Activated CD8-positive, alpha-beta memory T cell treated with anti-CD3 and anti-CD28 coated beads, Interleukin-2, amount 10 ng/mL, durations not matched to agents 7 days and 5 days (primary cell): ENCODE results near the gene ECHDC3. TPM values are rescaled to one million over a fixed set of nuclear protein-coding genes. Genes with fewer than 3 reads are reported as not detected.

Experiments used
- ATAC-seq: fragments of 150-1000 bp; cut with Tn5 transposase; one replicate; pipeline ENCODE4 v1.10.0; 2021; ENCODE audit warnings: moderate library complexity
- CTCF ChIA-PET: fragments of 350-600 bp; sonication (Branson Sonifier 250); formaldehyde crosslinking; loops from one replicate; lab custom pipeline; 2021; ENCODE audit warnings: antibody characterized with exemption; lab: Charles Lee
- DNase-seq: peaks from one replicate; pipeline ENCODE4 v3.0.0-alpha.2; 2020
- H3K27ac Mint-ChIP-seq: one replicate; pipeline ENCODE4 v1.8.0; 2021; ENCODE audit warnings: mild to moderate bottlenecking, mixed read lengths
- H3K27me3 Mint-ChIP-seq: one replicate; pipeline ENCODE4 v1.8.0; 2021; ENCODE audit warnings: mixed read lengths
- H3K36me3 Mint-ChIP-seq: one replicate; pipeline ENCODE4 v1.8.0; 2021; ENCODE audit warnings: mild to moderate bottlenecking, mixed read lengths
- H3K4me1 Mint-ChIP-seq: one replicate; pipeline ENCODE4 v1.8.0; 2021; ENCODE audit warnings: mixed read lengths
- H3K4me3 Mint-ChIP-seq: one replicate; pipeline ENCODE4 v1.8.0; 2021; ENCODE audit warnings: mild to moderate bottlenecking, moderate library complexity, mixed read lengths
- H3K9me3 Mint-ChIP-seq: one replicate; pipeline ENCODE4 v1.8.0; 2022; ENCODE audit warnings: low read depth, mixed read lengths
- total RNA-seq, 2 experiments: library from RNA; stranded (reverse); gene quantifications; one replicate each; pipeline ENCODE4 v1.2.3, GENCODE V29; 2021

ECHDC3 gene
- under 1 TPM in 1 of 2 experiments, not detected in 1; 0.16 TPM for total RNA-seq

- CTCF ChIA-PET, result interaction anchor here (1.0 kb wide), 2 partner anchors 15 to 227 kb away, joined by 3 read pairs; no protein-coding TSS in a partner anchor
- peaks cover 1% of the 10 kb centered on the region for H3K4me1 Mint-ChIP-seq
- H3K36me3 Mint-ChIP-seq, result no peaks in the 10 kb centered on the region
- H3K4me3 Mint-ChIP-seq, result peak within 1 kb of the TSS; percentile 54
- no peak within 1 kb of the TSS for H3K27ac Mint-ChIP-seq
- no peaks in the 10 kb centered on the region for H3K9me3 Mint-ChIP-seq
- H3K27me3 Mint-ChIP-seq, result peaks cover 51% of the 10 kb centered on the region
- no peak for DNase-seq
- peak; percentile 86 for ATAC-seq
Measured at GRCh38 chr10:11742009-11742778, at the start of gene ECHDC3. Gene ECHDC3, plus strand, starts transcription at chr10:11742382. Its CDS starts 195 bp downstream, at chr10:11742577.

GRCh38 chr10:11693376-11693775 lies 48.8 kb upstream of the ECHDC3 start:
- Mint-ChIP-seq H3K9me3 (no peaks in the 10 kb centered on the region), H3K36me3 (no peaks in the 10 kb centered on the region), H3K4me1 (no peaks in the 10 kb centered on the region), H3K27me3 (peaks cover 13% of the 10 kb centered on the region), H3K4me3 (no peak overlapping the region), H3K27ac (no peak overlapping the region)
- CTCF ChIA-PET, result no interaction called here
- ATAC-seq (no peak), DNase-seq (no peak)

GRCh38 chr10:11695779-11696178 lies 46.4 kb upstream of the ECHDC3 start:
- Mint-ChIP-seq H3K27me3 (peaks cover 17% of the 10 kb centered on the region), H3K4me1 (peaks cover 5% of the 10 kb centered on the region), H3K27ac (no peak overlapping the region), H3K9me3 (no peaks in the 10 kb centered on the region), H3K4me3 (no peak overlapping the region), H3K36me3 (no peaks in the 10 kb centered on the region)
- CTCF ChIA-PET, result interaction anchor here (1.9 kb wide), 1 partner anchor 62 kb away, joined by 4 read pairs; no protein-coding TSS in a partner anchor
- ATAC-seq (no peak), DNase-seq (no peak)

- Mint-ChIP-seq H3K4me3 (no peak overlapping the region), H3K4me1 (peaks cover 5% of the 10 kb centered on the region), H3K36me3 (no peaks in the 10 kb centered on the region), H3K27me3 (peaks cover 13% of the 10 kb centered on the region), H3K9me3 (no peaks in the 10 kb centered on the region), H3K27ac (no peak overlapping the region)
- ATAC-seq (no peak), DNase-seq (peak; percentile 47)
- CTCF ChIA-PET, result interaction anchor here (1.9 kb wide), 2 partner anchors 60 kb away, joined by 4 to 7 read pairs; no protein-coding TSS in a partner anchor
Measured at GRCh38 chr10:11697718-11698527, 44.3 kb upstream of the ECHDC3 start.

GRCh38 chr10:11698691-11699549 lies 43.3 kb upstream of the ECHDC3 start:
- CTCF ChIA-PET, result interaction anchor here (1.9 kb wide), 1 partner anchor 59 kb away, joined by 7 read pairs; no protein-coding TSS in a partner anchor
- Mint-ChIP-seq H3K36me3 (no peaks in the 10 kb centered on the region), H3K4me1 (peaks cover 5% of the 10 kb centered on the region), H3K4me3 (no peak overlapping the region), H3K27ac (no peak overlapping the region), H3K27me3 (peaks cover 22% of the 10 kb centered on the region), H3K9me3 (no peaks in the 10 kb centered on the region)
- no peak for DNase-seq
- ATAC-seq, result no peak

GRCh38 chr10:11699550-11700097 lies 42.6 kb upstream of the ECHDC3 start:
- peaks cover 27% of the 10 kb centered on the region for H3K27me3 Mint-ChIP-seq
- no peak for DNase-seq
- peaks cover 5% of the 10 kb centered on the region for H3K4me1 Mint-ChIP-seq
- H3K4me3 Mint-ChIP-seq, result no peak overlapping the region
- no peak for ATAC-seq
- no peak overlapping the region for H3K27ac Mint-ChIP-seq
- no peaks in the 10 kb centered on the region for H3K9me3 Mint-ChIP-seq
- CTCF ChIA-PET, result interaction anchor here (1.9 kb wide), 1 partner anchor 58 kb away, joined by 7 read pairs; no protein-coding TSS in a partner anchor
- no peaks in the 10 kb centered on the region for H3K36me3 Mint-ChIP-seq

GRCh38 chr10:11700539-11700938 lies 41.6 kb upstream of the ECHDC3 start:
- Mint-ChIP-seq H3K36me3 (no peaks in the 10 kb centered on the region), H3K4me3 (no peak overlapping the region), H3K27me3 (peaks cover 29% of the 10 kb centered on the region), H3K9me3 (no peaks in the 10 kb centered on the region), H3K4me1 (peaks cover 5% of the 10 kb centered on the region), H3K27ac (no peak overlapping the region)
- ATAC-seq (no peak), DNase-seq (no peak)
- CTCF ChIA-PET, result no interaction called here

GRCh38 chr10:11701451-11702095 lies 40.6 kb upstream of the ECHDC3 start:
- H3K4me3 Mint-ChIP-seq, result no peak overlapping the region
- H3K36me3 Mint-ChIP-seq, result no peaks in the 10 kb centered on the region
- no peaks in the 10 kb centered on the region for H3K9me3 Mint-ChIP-seq
- CTCF ChIA-PET, result no interaction called here
- H3K4me1 Mint-ChIP-seq, result peaks cover 5% of the 10 kb centered on the region
- no peak for ATAC-seq
- H3K27me3 Mint-ChIP-seq, result peaks cover 39% of the 10 kb centered on the region
- DNase-seq, result no peak
- no peak overlapping the region for H3K27ac Mint-ChIP-seq

- peaks cover 5% of the 10 kb centered on the region for H3K4me1 Mint-ChIP-seq
- H3K9me3 Mint-ChIP-seq, result no peaks in the 10 kb centered on the region
- ATAC-seq, result no peak
- no peak overlapping the region for H3K27ac Mint-ChIP-seq
- H3K36me3 Mint-ChIP-seq, result no peaks in the 10 kb centered on the region
- peaks cover 45% of the 10 kb centered on the region for H3K27me3 Mint-ChIP-seq
- DNase-seq, result no peak
- CTCF ChIA-PET, result no interaction called here
- no peak overlapping the region for H3K4me3 Mint-ChIP-seq
Measured at GRCh38 chr10:11702264-11702663, 39.9 kb upstream of the ECHDC3 start.

GRCh38 chr10:11704092-11704491 lies 38.1 kb upstream of the ECHDC3 start:
- Mint-ChIP-seq H3K36me3 (no peaks in the 10 kb centered on the region), H3K27ac (no peak overlapping the region), H3K27me3 (peaks cover 54% of the 10 kb centered on the region), H3K9me3 (no peaks in the 10 kb centered on the region), H3K4me1 (peaks cover under 1% of the 10 kb centered on the region), H3K4me3 (no peak overlapping the region)
- no peak for DNase-seq
- CTCF ChIA-PET, result interaction anchor here (1.2 kb wide), 1 partner anchor 53 kb away, joined by 3 read pairs; no protein-coding TSS in a partner anchor
- ATAC-seq, result no peak

GRCh38 chr10:11705722-11706121 lies 36.5 kb upstream of the ECHDC3 start:
- H3K27me3 Mint-ChIP-seq, result peaks cover 67% of the 10 kb centered on the region
- H3K4me1 Mint-ChIP-seq, result peaks cover 5% of the 10 kb centered on the region
- CTCF ChIA-PET, result no interaction called here
- H3K27ac Mint-ChIP-seq, result no peak overlapping the region
- H3K4me3 Mint-ChIP-seq, result no peak overlapping the region
- H3K9me3 Mint-ChIP-seq, result no peaks in the 10 kb centered on the region
- DNase-seq, result no peak
- no peaks in the 10 kb centered on the region for H3K36me3 Mint-ChIP-seq
- no peak for ATAC-seq

GRCh38 chr10:11706895-11707567 lies 35.2 kb upstream of the ECHDC3 start:
- CTCF ChIA-PET, result no interaction called here
- peaks cover 12% of the 10 kb centered on the region for H3K4me1 Mint-ChIP-seq
- ATAC-seq (no peak), DNase-seq (no peak)
- H3K36me3 Mint-ChIP-seq, result no peaks in the 10 kb centered on the region
- no peaks in the 10 kb centered on the region for H3K9me3 Mint-ChIP-seq
- H3K27ac Mint-ChIP-seq, result no peak overlapping the region
- peaks cover 76% of the 10 kb centered on the region for H3K27me3 Mint-ChIP-seq
- no peak overlapping the region for H3K4me3 Mint-ChIP-seq
